Heart right ventricle (tissue), 16 donors: Measurements from ENCODE around the gene LMX1B. TPM values are rescaled to one million over a fixed set of nuclear protein-coding genes. Genes with fewer than 3 reads are reported as not detected.
A peak's percentile ranks its signal among the peaks of the same experiment; 100 is the strongest.

ENCODE experiments used
- ATAC-seq, 8 donors: fragments of 200-7000 bp; cut with Tn5 transposase; one replicate each; pipeline ENCODE4 v1.9.1; 2020; ENCODE audit warnings: mild to moderate bottlenecking in 8 of 8, moderate library complexity in 8 of 8, moderate number of reproducible peaks in 1 of 8
- DNase-seq, 2 donors: peaks; one replicate each; pipeline ENCODE4 v3.0.0-alpha.2; 2020
- H3K27ac ChIP-seq, 10 donors: fragments of 200-600 bp; sonication (generic) in 2 of 10; one replicate each; pipeline versions ENCODE4 v1.5.0 to v1.8.0; 2020 to 2022; ENCODE audit warnings: mild to moderate bottlenecking in 3 of 10
- H3K27me3 ChIP-seq, 7 donors: fragments of 200-600 bp; one replicate each; pipeline ENCODE4 v1.8.0; 2021 to 2022; ENCODE audit warnings: mild to moderate bottlenecking in 2 of 7
- H3K36me3 ChIP-seq, 9 donors: fragments of 200-600 bp; sonication (generic) in 1 of 9; one replicate each; pipeline versions ENCODE4 v1.5.0 to v1.8.0; 2020 to 2022; ENCODE audit warnings: mild to moderate bottlenecking in 2 of 9
- H3K4me1 ChIP-seq, 9 donors: fragments of 200-600 bp; sonication (generic) in 1 of 9; one replicate each; pipeline versions ENCODE4 v1.5.0 to v1.8.0; 2020 to 2022; ENCODE audit warnings: mild to moderate bottlenecking in 4 of 9
- H3K4me3 ChIP-seq, 10 donors: fragments of 200-600 bp; sonication (generic) in 2 of 10; one replicate each; pipeline versions ENCODE4 v1.5.0 to v1.8.0; 2020 to 2022; ENCODE audit warnings: mild to moderate bottlenecking in 7 of 10, moderate library complexity in 2 of 10
- H3K9me3 ChIP-seq, 11 donors: fragments of 200-600 bp in 10 of 11; sonication (generic) in 2 of 11; one replicate each; pipeline versions ENCODE4 v1.5.0 to v1.8.0; 2013 to 2022; ENCODE audit warnings: mild to moderate bottlenecking in 2 of 11, control low read depth in 1 of 11, moderate library complexity in 1 of 11
- CTCF ChIP-seq, 9 donors: fragments of 200-600 bp; sonication (generic) in 2 of 9; IDR thresholded peaks; one replicate each; pipeline versions ENCODE4 v1.5.0 to v1.8.0; 2021 to 2022; ENCODE audit warnings: antibody characterized with exemption in 9 of 9, mild to moderate bottlenecking in 5 of 9, moderate library complexity in 1 of 9
- WGBS, 2 donors: extraction: QIAGEN DNeasy Blood & Tissue Kit; methylation state at CpG; one replicate each; pipeline ENCODE4 v1.1.7; 2013; ENCODE audit warnings: inconsistent platforms in 1 of 2; 5-methylcytosine and 5-hydroxymethylcytosine counted together
- intact Hi-C, 10 donors: fragments of 100-400 bp; cut with DNase I; formaldehyde crosslinking; loops; one replicate each; pipeline versions ENCODE4 v1.11.1 to v1.14.2; 2022
- polyA plus RNA-seq, 2 donors: library from polyadenylated mRNA; stranded (reverse); fragments of 200-250 nt; gene quantifications; one replicate each; pipeline ENCODE4 v1.2.3, GENCODE V29; 2013
- total RNA-seq, 10 donors: library from RNA; stranded (reverse); fragmentation: NEBNext Ultra II Directional in 3 of 10; extraction: Animal tissue kit (Norgen Biotek cat#: 25700) in 3 of 10; gene quantifications; one replicate each; pipeline versions ENCODE4 v1.2.1 to v1.2.4, GENCODE V29; 2021 to 2023
- donor health status: Arrhythmogenic right ventricular cardiomyopathy.
- donor health status: ischemic (EF 13 %, LVEDD 7.1; RV severe dilation, severe dysfunction).
- donor health status: healthy with polysubstance abuse.
- donor health status: DM: no; HTN: yes; CAD: no.
- donor health status: DM: no; HTN: no; CAD: no.
- donor health status: ischemic (EF 25% LVEDD 6.9; RV normal size, moderate dysfunction).
- donor health status: ischemic (EF 25% LVEDD 5.7; RV mildly dilated, moderate dysfunction).
- donor health status: healthy.
- donor health status: DM: yes; HTN: yes; CAD: no.
- donor health status: Ischemic cardiomyopathy.
- donor health status: ischemic (EF 35%, LVEDD 5.7; RV mildly dilated, moderate dysfunction).
- donor health status: nonischemic (EF 11% LVEDD 7.7; RV severe dilation, severe dysfunction).
- donor health status: DM: yes; HTN: yes; CAD: no.
- donor health status: PGD.
- donor health status: ischemic (EF 29% LVEDD 5.4; RV normal size, mild dysfunction).
- donor health status: nonischemic (EF 23%, LVEDD 6.1; RV moderate dilation, normal function).

The LMX1B gene
- total and polyA plus RNA-seq, 12 donors: 0.25 to 0.97 (median 0.37) TPM

- intact Hi-C loops: loop anchor here in 1 of 10 donors (5.0 kb wide), 1 partner anchor 86 kb away; no protein-coding TSS in a partner anchor
Measured at GRCh38 chr9:126605792-126606482, 7.8 kb upstream of the LMX1B start.

GRCh38 chr9:126606483-126606870 is 7.3 kb upstream of the LMX1B start:
- no peak overlapping the region for H3K4me3 ChIP-seq
- 36 to 45% methylated on average over 3 of the region's 3 CpGs for WGBS, 2 donors
- H3K4me1 ChIP-seq: peaks cover 4 to 47% (median 14%) of the 10 kb centered on the region in 9 donors
- intact Hi-C loops: loop anchor here in 1 of 10 donors (5.0 kb wide), 1 partner anchor 86 kb away; no protein-coding TSS in a partner anchor
- no peaks in the 10 kb centered on the region for H3K36me3 ChIP-seq
- H3K9me3 ChIP-seq: no peaks in the 10 kb centered on the region
- no peak for ATAC-seq
- H3K27ac ChIP-seq: no peak overlapping the region
- TF ChIP-seq CTCF (IDR thresholded peaks at IDR 0.05): no peak
- peaks cover 9 to 48% (median 36%) of the 10 kb centered on the region in 7 donors for H3K27me3 ChIP-seq
- DNase-seq: no peak

More at GRCh38 chr9:126605792-126606482, 7.8 kb upstream of the LMX1B start:
- ATAC-seq (peak in 2 of 8 donors; percentile 24 to 40), DNase-seq (no peak)
- TF ChIP-seq CTCF (IDR thresholded peaks at IDR 0.05): no peak
- no peak overlapping the region for H3K27ac ChIP-seq
- peaks cover 4 to 42% (median 10%) of the 10 kb centered on the region in 9 donors for H3K4me1 ChIP-seq
- 71 to 75% methylated on average over 12 of the region's 12 CpGs for WGBS, 2 donors
- no peaks in the 10 kb centered on the region for H3K9me3 ChIP-seq
- no peaks in the 10 kb centered on the region for H3K36me3 ChIP-seq
- no peak overlapping the region for H3K4me3 ChIP-seq
- H3K27me3 ChIP-seq: peaks cover 5 to 42% (median 31%) of the 10 kb centered on the region in 7 donors

GRCh38 chr9:126607086-126607485 is 6.6 kb upstream of the LMX1B start:
- Histone ChIP-seq H3K4me3 (no peak overlapping the region), H3K9me3 (no peaks in the 10 kb centered on the region), H3K4me1 (peaks cover 4 to 53% (median 20%) of the 10 kb centered on the region in 9 donors), H3K27me3 (peaks cover 13 to 54% (median 43%) of the 10 kb centered on the region in 7 donors), H3K27ac (no peak overlapping the region), H3K36me3 (no peaks in the 10 kb centered on the region)
- WGBS, 2 donors: 35 to 52% methylated on average over 1 of the region's 1 CpG
- intact Hi-C loops: loop anchor here in 1 of 10 donors (5.0 kb wide), 1 partner anchor 85 kb away; no protein-coding TSS in a partner anchor
- ATAC-seq (no peak), DNase-seq (no peak)
- TF ChIP-seq CTCF (IDR thresholded peaks at IDR 0.05): no peak

- no peak for ATAC-seq
- TF ChIP-seq CTCF (IDR thresholded peaks at IDR 0.05): no peak
- peaks cover 20 to 60% (median 49%) of the 10 kb centered on the region in 7 donors for H3K27me3 ChIP-seq
- intact Hi-C loops: loop anchor here in 1 of 10 donors (5.0 kb wide), 1 partner anchor 85 kb away; no protein-coding TSS in a partner anchor
- no peak overlapping the region for H3K4me3 ChIP-seq
- H3K27ac ChIP-seq: no peak overlapping the region
- H3K9me3 ChIP-seq: no peaks in the 10 kb centered on the region
- peaks cover 4 to 58% (median 26%) of the 10 kb centered on the region in 9 donors for H3K4me1 ChIP-seq
- DNase-seq: no peak
- 80 to 87% methylated on average over 7 of the region's 7 CpGs for WGBS, 2 donors
- H3K36me3 ChIP-seq: no peaks in the 10 kb centered on the region
Measured at GRCh38 chr9:126607731-126608130, 6.0 kb upstream of the LMX1B start.
